Breast epithelium (tissue), 4 donors: Measurements from ENCODE around the gene KLHL29. TPM values are rescaled to one million over a fixed set of nuclear protein-coding genes. Genes with fewer than 3 reads are reported as not detected.

Source experiments
- DNase-seq, 2 donors: peaks; one replicate each; pipeline ENCODE4 v3.0.0-alpha.2; 2019; ENCODE audit warnings: low spot score in 2 of 2
- H3K27ac ChIP-seq, 2 donors: fragments of 200-600 bp; sonication (generic) in 1 of 2; one replicate each; pipeline ENCODE4 v1.5.1; 2016 to 2019; ENCODE audit warnings: mild to moderate bottlenecking in 1 of 2
- H3K27me3 ChIP-seq, 2 donors: fragments of 200-600 bp; sonication (generic) in 1 of 2; one replicate each; pipeline versions ENCODE4 v1.5.1 to v1.6.0; 2017 to 2019; ENCODE audit warnings: control low read depth in 1 of 2, mild to moderate bottlenecking in 1 of 2
- H3K36me3 ChIP-seq: fragments of 200-600 bp; one replicate; pipeline ENCODE4 v1.5.1; 2019
- H3K4me1 ChIP-seq, 2 donors: fragments of 200-600 bp; sonication (generic); one replicate each; pipeline ENCODE4 v1.5.1; 2016 to 2019; ENCODE audit warnings: control low read depth in 1 of 2
- H3K4me3 ChIP-seq, 3 donors: fragments of 200-600 bp; sonication (generic); 1 replicate in 2 of 3; 2 replicates in 1 of 3; pipeline ENCODE4 v1.5.1; 2016 to 2019; ENCODE audit warnings: mild to moderate bottlenecking in 3 of 3, moderate library complexity in 2 of 3
- H3K9me3 ChIP-seq, 2 donors: fragments of 200-600 bp; sonication (generic) in 1 of 2; one replicate each; pipeline ENCODE4 v1.5.1; 2016 to 2019; ENCODE audit warnings: control low read depth in 1 of 2
- CTCF ChIP-seq, 3 donors: fragments of 450-650 bp; IDR thresholded peaks; one replicate each; pipeline ENCODE4 v1.5.1; 2016 to 2017; ENCODE audit warnings: antibody characterized with exemption in 3 of 3, mild to moderate bottlenecking in 3 of 3, moderate library complexity in 3 of 3
- POLR2A ChIP-seq: fragments of 450-650 bp; IDR thresholded peaks from one replicate; pipeline ENCODE4 v1.6.1; 2016; ENCODE audit warnings: antibody characterized with exemption, mild to moderate bottlenecking, moderate library complexity
- POLR2AphosphoS5 ChIP-seq, 3 donors: sonication (generic); formaldehyde crosslinking; IDR thresholded peaks; one replicate each; pipeline ENCODE4 v1.6.1; 2017; ENCODE audit warnings: antibody characterized with exemption in 3 of 3
- intact Hi-C: fragments of 100-400 bp; cut with DNase I; formaldehyde crosslinking; loops from one replicate; pipeline ENCODE4 v1.15.1; 2023; ENCODE audit warnings: low total_unique reads
- total RNA-seq, 3 donors: library from RNA; depleted of rRNA; stranded (reverse); fragments of >200 nt; gene quantifications; one replicate each; pipeline ENCODE4 v1.1.0, GENCODE V29; 2016

KLHL29 gene
- total RNA-seq, 3 donors from 2014 or later, result 4.5 to 20.9 (median 14.7) TPM

- TF ChIP-seq POLR2A, result no peak
- no peak overlapping the region for H3K4me3 ChIP-seq
- H3K27me3 ChIP-seq, result no peaks in the 10 kb centered on the region
- H3K9me3 ChIP-seq, result no peaks in the 10 kb centered on the region
- H3K36me3 ChIP-seq, result no peaks in the 10 kb centered on the region
- DNase-seq, result no peak
- peaks cover 4 to 27% of the 10 kb centered on the region in 2 donors for H3K4me1 ChIP-seq
- H3K27ac ChIP-seq, result peak overlapping the region; percentile 90 to 92
- intact Hi-C loops, result no loop called here
Observed at GRCh38 chr2:23561544-23561943, 176.6 kb downstream of the KLHL29 start.

- Histone ChIP-seq H3K27me3 (no peaks in the 10 kb centered on the region), H3K4me3 (no peak overlapping the region), H3K4me1 (peaks cover 4 to 27% of the 10 kb centered on the region in 2 donors), H3K9me3 (no peaks in the 10 kb centered on the region), H3K27ac (peak overlapping the region; percentile 90 to 92), H3K36me3 (no peaks in the 10 kb centered on the region)
- TF ChIP-seq POLR2A (no peak), POLR2AphosphoS5 (IDR thresholded peaks at IDR 0.05) (no peak), CTCF (IDR thresholded peaks at IDR 0.05) (no peak)
- no peak for DNase-seq
- intact Hi-C loops, result no loop called here
Observed at GRCh38 chr2:23562143-23562542, 177.2 kb downstream of the KLHL29 start.

- Histone ChIP-seq H3K4me1 (peaks cover 4 to 27% of the 10 kb centered on the region in 2 donors), H3K27me3 (no peaks in the 10 kb centered on the region), H3K27ac (peak overlapping the region; percentile 90 to 92), H3K36me3 (no peaks in the 10 kb centered on the region), H3K9me3 (no peaks in the 10 kb centered on the region), H3K4me3 (no peak overlapping the region)
- TF ChIP-seq CTCF (IDR thresholded peaks at IDR 0.05) (no peak), POLR2AphosphoS5 (IDR thresholded peaks at IDR 0.05) (no peak), POLR2A (no peak)
- peak in 1 of 2 donors; percentile 63 for DNase-seq
- intact Hi-C loops, result no loop called here
Observed at GRCh38 chr2:23563151-23563550, 178.2 kb downstream of the KLHL29 start.

- Histone ChIP-seq H3K36me3 (no peaks in the 10 kb centered on the region), H3K9me3 (no peaks in the 10 kb centered on the region), H3K4me3 (peak overlapping the region in 1 of 3 donors; percentile 20), H3K27me3 (no peaks in the 10 kb centered on the region), H3K27ac (peak overlapping the region; percentile 90 to 92), H3K4me1 (peaks cover 4 to 27% of the 10 kb centered on the region in 2 donors)
- intact Hi-C loops, result no loop called here
- peak; percentile 73 to 97 for DNase-seq
- TF ChIP-seq POLR2AphosphoS5 (IDR thresholded peaks at IDR 0.05) (peak in 1 of 3 donors; percentile 36), POLR2A (no peak), CTCF (IDR thresholded peaks at IDR 0.05) (peak; percentile 13 to 50 (median 18))
Observed at GRCh38 chr2:23563673-23564614, 179.0 kb downstream of the KLHL29 start.

- Histone ChIP-seq H3K36me3 (no peaks in the 10 kb centered on the region), H3K4me1 (peaks cover 4 to 27% of the 10 kb centered on the region in 2 donors), H3K27ac (peak overlapping the region; percentile 90 to 92), H3K27me3 (no peaks in the 10 kb centered on the region), H3K4me3 (no peak overlapping the region), H3K9me3 (no peaks in the 10 kb centered on the region)
- intact Hi-C loops, result no loop called here
- DNase-seq, result peak in 1 of 2 donors; percentile 83
- no peak for TF ChIP-seq POLR2A
- peak in 2 of 3 donors; percentile 35 to 67 for TF ChIP-seq POLR2AphosphoS5 (IDR thresholded peaks at IDR 0.05)
Observed at GRCh38 chr2:23564615-23564960, 179.6 kb downstream of the KLHL29 start.

GRCh38 chr2:23565374-23565773, 180.4 kb downstream of the KLHL29 start:
- H3K4me1 ChIP-seq, result peaks cover 4 to 27% of the 10 kb centered on the region in 2 donors
- no peaks in the 10 kb centered on the region for H3K9me3 ChIP-seq
- TF ChIP-seq POLR2AphosphoS5 (IDR thresholded peaks at IDR 0.05), result no peak
- TF ChIP-seq CTCF (IDR thresholded peaks at IDR 0.05), result no peak
- no peak for TF ChIP-seq POLR2A
- peak in 1 of 2 donors; percentile 50 for DNase-seq
- no peaks in the 10 kb centered on the region for H3K27me3 ChIP-seq
- no peak overlapping the region for H3K4me3 ChIP-seq
- peak overlapping the region; percentile 90 to 92 for H3K27ac ChIP-seq
- H3K36me3 ChIP-seq, result no peaks in the 10 kb centered on the region
- intact Hi-C loops, result no loop called here
